Measurements from ENCODE around the gene AGFG2. TPM values are rescaled to one million over a fixed set of nuclear protein-coding genes. Genes with fewer than 3 reads are reported as not detected.

Gene AGFG2
- total and polyA plus RNA-seq, 2 of the 13 experiments (the other 11 are each of a cell fraction or from before 2014, with no cell fraction given): 125 to 132 TPM

DNA sequence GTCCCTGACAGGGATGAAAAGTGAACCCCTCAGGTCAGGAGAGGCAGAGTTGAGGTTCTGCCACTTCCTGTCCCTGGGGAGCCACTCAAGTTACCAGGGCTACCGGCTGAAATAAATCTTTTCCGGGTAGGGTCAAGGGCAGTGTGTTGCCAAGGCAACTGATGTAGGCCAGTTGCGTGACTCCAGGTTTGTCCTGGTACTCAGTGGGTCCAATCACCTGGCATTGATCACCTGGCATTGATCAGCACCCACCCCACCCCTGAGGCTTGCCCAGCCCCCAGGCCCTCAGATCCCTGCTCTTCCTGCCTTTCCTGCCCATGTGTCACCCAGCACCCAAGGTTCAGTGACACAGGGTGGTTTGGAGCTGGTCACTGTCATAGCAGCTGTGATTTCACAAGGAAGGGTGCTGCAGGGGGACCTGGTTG, 28.8 kb downstream of the AGFG2 start (continued):
- TF ChIP-seq, protein P1, sequence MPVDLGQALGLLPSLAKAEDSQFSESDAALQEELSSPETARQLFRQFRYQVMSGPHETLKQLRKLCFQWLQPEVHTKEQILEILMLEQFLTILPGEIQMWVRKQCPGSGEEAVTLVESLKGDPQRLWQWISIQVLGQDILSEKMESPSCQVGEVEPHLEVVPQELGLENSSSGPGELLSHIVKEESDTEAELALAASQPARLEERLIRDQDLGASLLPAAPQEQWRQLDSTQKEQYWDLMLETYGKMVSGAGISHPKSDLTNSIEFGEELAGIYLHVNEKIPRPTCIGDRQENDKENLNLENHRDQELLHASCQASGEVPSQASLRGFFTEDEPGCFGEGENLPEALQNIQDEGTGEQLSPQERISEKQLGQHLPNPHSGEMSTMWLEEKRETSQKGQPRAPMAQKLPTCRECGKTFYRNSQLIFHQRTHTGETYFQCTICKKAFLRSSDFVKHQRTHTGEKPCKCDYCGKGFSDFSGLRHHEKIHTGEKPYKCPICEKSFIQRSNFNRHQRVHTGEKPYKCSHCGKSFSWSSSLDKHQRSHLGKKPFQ (CRISPR knock-in tag; IDR thresholded peaks at IDR 0.05; ENCODE audit: insufficient replicate concordance): no peak
- TF ChIP-seq ZNF674 (CRISPR knock-in tag; IDR thresholded peaks at IDR 0.05; ENCODE audit: low read depth) (no peak), MLLT10 (CRISPR knock-in tag; IDR thresholded peaks at IDR 0.05) (no peak), EZH2 (conservative IDR thresholded peaks at IDR 0.05; ENCODE audit: low read depth, low read length) (no peak), ZNF768 (CRISPR knock-in tag; IDR thresholded peaks at IDR 0.05) (no peak), NPAS2 (CRISPR knock-in tag; IDR thresholded peaks at IDR 0.05; ENCODE audit: borderline replicate concordance) (no peak), ZNF792 (CRISPR knock-in tag; IDR thresholded peaks at IDR 0.05) (no peak), HES4 (CRISPR knock-in tag; IDR thresholded peaks at IDR 0.05; ENCODE audit: borderline replicate concordance) (0 out of 2 replicates have a peak, but pooled peaks have one; percentile 5), FOXO1 (CRISPR knock-in tag; IDR thresholded peaks at IDR 0.05) (no peak), SPEN (CRISPR knock-in tag; IDR thresholded peaks at IDR 0.05; ENCODE audit: low read depth) (peak; percentile 13; the same call in 1 of the 2 replicates), ZNF766 (CRISPR knock-in tag; IDR thresholded peaks at IDR 0.05; ENCODE audit: borderline replicate concordance) (no peak), NAIF1 (CRISPR knock-in tag; IDR thresholded peaks at IDR 0.05; ENCODE audit: borderline replicate concordance) (no peak), KDM5B (CRISPR knock-in tag; IDR thresholded peaks at IDR 0.05; ENCODE audit: borderline replicate concordance) (no peak; the same call in 1 of the 2 replicates), KAT7 (CRISPR knock-in tag; IDR thresholded peaks at IDR 0.05; ENCODE audit: borderline replicate concordance) (no peak), ZNF605 (CRISPR knock-in tag; IDR thresholded peaks at IDR 0.05) (no peak)
- TF ChIP-seq, protein P2, sequence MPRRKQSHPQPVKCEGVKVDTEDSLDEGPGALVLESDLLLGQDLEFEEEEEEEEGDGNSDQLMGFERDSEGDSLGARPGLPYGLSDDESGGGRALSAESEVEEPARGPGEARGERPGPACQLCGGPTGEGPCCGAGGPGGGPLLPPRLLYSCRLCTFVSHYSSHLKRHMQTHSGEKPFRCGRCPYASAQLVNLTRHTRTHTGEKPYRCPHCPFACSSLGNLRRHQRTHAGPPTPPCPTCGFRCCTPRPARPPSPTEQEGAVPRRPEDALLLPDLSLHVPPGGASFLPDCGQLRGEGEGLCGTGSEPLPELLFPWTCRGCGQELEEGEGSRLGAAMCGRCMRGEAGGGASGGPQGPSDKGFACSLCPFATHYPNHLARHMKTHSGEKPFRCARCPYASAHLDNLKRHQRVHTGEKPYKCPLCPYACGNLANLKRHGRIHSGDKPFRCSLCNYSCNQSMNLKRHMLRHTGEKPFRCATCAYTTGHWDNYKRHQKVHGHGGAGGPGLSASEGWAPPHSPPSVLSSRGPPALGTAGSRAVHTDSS (CRISPR knock-in tag; conservative IDR thresholded peaks at IDR 0.05): no peak
- TF ChIP-seq, protein P3, sequence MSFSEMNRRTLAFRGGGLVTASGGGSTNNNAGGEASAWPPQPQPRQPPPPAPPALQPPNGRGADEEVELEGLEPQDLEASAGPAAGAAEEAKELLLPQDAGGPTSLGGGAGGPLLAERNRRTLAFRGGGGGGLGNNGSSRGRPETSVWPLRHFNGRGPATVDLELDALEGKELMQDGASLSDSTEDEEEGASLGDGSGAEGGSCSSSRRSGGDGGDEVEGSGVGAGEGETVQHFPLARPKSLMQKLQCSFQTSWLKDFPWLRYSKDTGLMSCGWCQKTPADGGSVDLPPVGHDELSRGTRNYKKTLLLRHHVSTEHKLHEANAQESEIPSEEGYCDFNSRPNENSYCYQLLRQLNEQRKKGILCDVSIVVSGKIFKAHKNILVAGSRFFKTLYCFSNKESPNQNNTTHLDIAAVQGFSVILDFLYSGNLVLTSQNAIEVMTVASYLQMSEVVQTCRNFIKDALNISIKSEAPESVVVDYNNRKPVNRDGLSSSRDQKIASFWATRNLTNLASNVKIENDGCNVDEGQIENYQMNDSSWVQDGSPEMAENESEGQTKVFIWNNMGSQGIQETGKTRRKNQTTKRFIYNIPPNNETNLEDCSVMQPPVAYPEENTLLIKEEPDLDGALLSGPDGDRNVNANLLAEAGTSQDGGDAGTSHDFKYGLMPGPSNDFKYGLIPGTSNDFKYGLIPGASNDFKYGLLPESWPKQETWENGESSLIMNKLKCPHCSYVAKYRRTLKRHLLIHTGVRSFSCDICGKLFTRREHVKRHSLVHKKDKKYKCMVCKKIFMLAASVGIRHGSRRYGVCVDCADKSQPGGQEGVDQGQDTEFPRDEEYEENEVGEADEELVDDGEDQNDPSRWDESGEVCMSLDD (CRISPR knock-in tag; IDR thresholded peaks at IDR 0.05; ENCODE audit: borderline replicate concordance): no peak; the same call in 1 of the 2 replicates
- TF ChIP-seq, protein P4, sequence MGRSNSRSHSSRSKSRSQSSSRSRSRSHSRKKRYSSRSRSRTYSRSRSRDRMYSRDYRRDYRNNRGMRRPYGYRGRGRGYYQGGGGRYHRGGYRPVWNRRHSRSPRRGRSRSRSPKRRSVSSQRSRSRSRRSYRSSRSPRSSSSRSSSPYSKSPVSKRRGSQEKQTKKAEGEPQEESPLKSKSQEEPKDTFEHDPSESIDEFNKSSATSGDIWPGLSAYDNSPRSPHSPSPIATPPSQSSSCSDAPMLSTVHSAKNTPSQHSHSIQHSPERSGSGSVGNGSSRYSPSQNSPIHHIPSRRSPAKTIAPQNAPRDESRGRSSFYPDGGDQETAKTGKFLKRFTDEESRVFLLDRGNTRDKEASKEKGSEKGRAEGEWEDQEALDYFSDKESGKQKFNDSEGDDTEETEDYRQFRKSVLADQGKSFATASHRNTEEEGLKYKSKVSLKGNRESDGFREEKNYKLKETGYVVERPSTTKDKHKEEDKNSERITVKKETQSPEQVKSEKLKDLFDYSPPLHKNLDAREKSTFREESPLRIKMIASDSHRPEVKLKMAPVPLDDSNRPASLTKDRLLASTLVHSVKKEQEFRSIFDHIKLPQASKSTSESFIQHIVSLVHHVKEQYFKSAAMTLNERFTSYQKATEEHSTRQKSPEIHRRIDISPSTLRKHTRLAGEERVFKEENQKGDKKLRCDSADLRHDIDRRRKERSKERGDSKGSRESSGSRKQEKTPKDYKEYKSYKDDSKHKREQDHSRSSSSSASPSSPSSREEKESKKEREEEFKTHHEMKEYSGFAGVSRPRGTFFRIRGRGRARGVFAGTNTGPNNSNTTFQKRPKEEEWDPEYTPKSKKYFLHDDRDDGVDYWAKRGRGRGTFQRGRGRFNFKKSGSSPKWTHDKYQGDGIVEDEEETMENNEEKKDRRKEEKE (IDR thresholded peaks at IDR 0.05): no peak
- TF ChIP-seq, protein P5, sequence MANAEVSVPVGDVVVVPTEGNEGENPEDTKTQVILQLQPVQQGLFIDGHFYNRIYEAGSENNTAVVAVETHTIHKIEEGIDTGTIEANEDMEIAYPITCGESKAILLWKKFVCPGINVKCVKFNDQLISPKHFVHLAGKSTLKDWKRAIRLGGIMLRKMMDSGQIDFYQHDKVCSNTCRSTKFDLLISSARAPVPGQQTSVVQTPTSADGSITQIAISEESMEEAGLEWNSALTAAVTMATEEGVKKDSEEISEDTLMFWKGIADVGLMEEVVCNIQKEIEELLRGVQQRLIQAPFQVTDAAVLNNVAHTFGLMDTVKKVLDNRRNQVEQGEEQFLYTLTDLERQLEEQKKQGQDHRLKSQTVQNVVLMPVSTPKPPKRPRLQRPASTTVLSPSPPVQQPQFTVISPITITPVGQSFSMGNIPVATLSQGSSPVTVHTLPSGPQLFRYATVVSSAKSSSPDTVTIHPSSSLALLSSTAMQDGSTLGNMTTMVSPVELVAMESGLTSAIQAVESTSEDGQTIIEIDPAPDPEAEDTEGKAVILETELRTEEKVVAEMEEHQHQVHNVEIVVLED (CRISPR knock-in tag; IDR thresholded peaks at IDR 0.05; ENCODE audit: borderline replicate concordance): no peak
